ENCODE data around the gene TM9SF2. TPM values are rescaled to one million over a fixed set of nuclear protein-coding genes. Genes with fewer than 3 reads are reported as not detected.

Gene TM9SF2
- total and polyA plus RNA-seq, 2 donors from 2014 or later: 88.3 to 144 TPM

DNA sequence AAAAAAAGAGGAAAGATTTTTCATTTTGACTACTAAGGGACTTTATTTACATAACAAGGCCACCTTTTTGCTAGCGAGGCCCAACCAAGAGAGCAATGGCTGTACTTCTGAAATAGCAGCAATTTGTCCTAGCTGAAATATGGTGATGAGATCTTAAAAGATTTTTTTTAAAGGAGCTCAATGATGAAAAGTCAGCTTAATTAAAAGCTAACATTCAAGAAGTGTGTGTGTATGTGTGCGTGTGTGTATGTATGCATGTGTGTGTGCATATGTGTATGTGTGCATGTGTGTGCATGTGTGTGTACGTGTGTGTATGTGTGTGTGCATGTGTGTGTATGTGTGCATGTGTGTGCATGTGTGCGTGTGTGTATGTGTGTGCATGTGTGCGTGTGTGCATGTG, 24.6 kb upstream of the TM9SF2 start:
- no peaks in the 10 kb centered on the region for H3K9me3 ChIP-seq (ENCODE audit: control insufficient read depth in 2 of 3, insufficient read depth in 1 of 3, low read length in 3 of 3)
- no peak overlapping the region for H3K9ac ChIP-seq (ENCODE audit: low read length in 3 of 3)
- no peak overlapping the region for H3K4me3 ChIP-seq (ENCODE audit: low read length in 3 of 3)
- FAIRE-seq: no peak
- TF ChIP-seq, protein P1, sequence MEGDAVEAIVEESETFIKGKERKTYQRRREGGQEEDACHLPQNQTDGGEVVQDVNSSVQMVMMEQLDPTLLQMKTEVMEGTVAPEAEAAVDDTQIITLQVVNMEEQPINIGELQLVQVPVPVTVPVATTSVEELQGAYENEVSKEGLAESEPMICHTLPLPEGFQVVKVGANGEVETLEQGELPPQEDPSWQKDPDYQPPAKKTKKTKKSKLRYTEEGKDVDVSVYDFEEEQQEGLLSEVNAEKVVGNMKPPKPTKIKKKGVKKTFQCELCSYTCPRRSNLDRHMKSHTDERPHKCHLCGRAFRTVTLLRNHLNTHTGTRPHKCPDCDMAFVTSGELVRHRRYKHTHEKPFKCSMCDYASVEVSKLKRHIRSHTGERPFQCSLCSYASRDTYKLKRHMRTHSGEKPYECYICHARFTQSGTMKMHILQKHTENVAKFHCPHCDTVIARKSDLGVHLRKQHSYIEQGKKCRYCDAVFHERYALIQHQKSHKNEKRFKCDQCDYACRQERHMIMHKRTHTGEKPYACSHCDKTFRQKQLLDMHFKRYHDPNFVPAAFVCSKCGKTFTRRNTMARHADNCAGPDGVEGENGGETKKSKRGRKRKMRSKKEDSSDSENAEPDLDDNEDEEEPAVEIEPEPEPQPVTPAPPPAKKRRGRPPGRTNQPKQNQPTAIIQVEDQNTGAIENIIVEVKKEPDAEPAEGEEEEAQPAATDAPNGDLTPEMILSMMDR (IDR thresholded peaks at IDR 0.05; ENCODE audit: borderline replicate concordance, extremely low read depth, insufficient read depth): no peak
- no peaks in the 10 kb centered on the region for H3K36me3 ChIP-seq (ENCODE audit: control insufficient read depth in 2 of 3, insufficient read depth in 3 of 3, low read length in 3 of 3)
- no peak overlapping the region for H3K27ac ChIP-seq (ENCODE audit: low read depth in 2 of 2, low read length in 2 of 2)
- no peak for DNase-seq
- intact Hi-C loops (cut with DNase I): no loop called here
- H3K4me1 ChIP-seq (ENCODE audit: control insufficient read depth in 2 of 3, insufficient read depth in 2 of 3, low read depth in 1 of 3, low read length in 3 of 3): no peaks in the 10 kb centered on the region
- no peaks in the 10 kb centered on the region for H3K27me3 ChIP-seq (ENCODE audit: control insufficient read depth, insufficient read depth, low read length)

DNA sequence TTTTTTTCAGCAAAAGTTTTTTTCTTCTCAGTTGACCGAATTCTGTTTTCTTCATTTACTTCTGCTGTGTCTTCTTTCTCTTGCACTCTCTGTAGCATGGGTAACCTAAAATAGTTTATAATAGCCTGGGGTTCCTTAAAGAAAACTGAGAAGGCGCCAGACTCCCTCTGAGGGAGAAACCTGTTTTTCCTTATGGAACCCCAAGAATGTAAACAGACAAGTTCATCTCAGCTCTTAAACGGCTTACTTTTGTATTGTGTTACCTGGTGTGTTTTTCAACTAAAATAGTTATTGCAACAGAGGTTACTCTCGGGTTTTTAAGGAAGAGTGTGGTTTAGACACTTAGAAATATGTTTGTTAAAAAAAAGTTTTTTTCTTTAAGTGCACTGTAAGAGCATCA, 23.8 kb upstream of the TM9SF2 start:
- no peak for DNase-seq
- H3K4me1 ChIP-seq (ENCODE audit: control insufficient read depth in 2 of 3, insufficient read depth in 2 of 3, low read depth in 1 of 3, low read length in 3 of 3): no peaks in the 10 kb centered on the region
- intact Hi-C loops (cut with DNase I): no loop called here
- H3K9me3 ChIP-seq (ENCODE audit: control insufficient read depth in 2 of 3, insufficient read depth in 1 of 3, low read length in 3 of 3): no peaks in the 10 kb centered on the region
- no peak overlapping the region for H3K9ac ChIP-seq (ENCODE audit: low read length in 3 of 3)
- TF ChIP-seq, protein P1 (IDR thresholded peaks at IDR 0.05; ENCODE audit: borderline replicate concordance, extremely low read depth, insufficient read depth): no peak
- H3K27ac ChIP-seq (ENCODE audit: low read depth in 2 of 2, low read length in 2 of 2): no peak overlapping the region
- H3K27me3 ChIP-seq (ENCODE audit: control insufficient read depth, insufficient read depth, low read length): no peaks in the 10 kb centered on the region
- H3K4me3 ChIP-seq (ENCODE audit: low read length in 3 of 3): no peak overlapping the region
- H3K36me3 ChIP-seq (ENCODE audit: control insufficient read depth in 2 of 3, insufficient read depth in 3 of 3, low read length in 3 of 3): no peaks in the 10 kb centered on the region
- FAIRE-seq: no peak

DNA sequence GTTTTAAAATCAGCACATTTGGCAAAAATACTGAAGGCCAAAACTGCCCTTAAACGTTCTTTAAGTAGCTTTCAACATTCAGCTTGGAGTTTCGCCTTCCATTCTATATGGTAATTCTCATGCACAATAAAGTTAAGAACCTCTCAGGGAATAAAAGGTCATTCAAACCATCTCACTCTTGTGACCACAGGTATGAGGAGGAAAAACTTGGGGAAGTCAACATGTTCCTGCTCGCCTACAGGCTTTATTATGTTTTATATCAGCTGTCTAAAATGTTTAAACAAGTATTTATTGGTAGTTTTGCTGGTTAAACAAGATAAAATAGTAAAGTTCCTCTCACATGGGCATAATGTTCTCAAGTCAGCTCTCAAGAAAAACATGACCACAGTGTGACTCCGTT, 19.9 kb upstream of the TM9SF2 start:
- Histone ChIP-seq H3K9me3 (ENCODE audit: control insufficient read depth in 2 of 3, insufficient read depth in 1 of 3, low read length in 3 of 3) (peaks cover 0 to 2% (median 0%) of the 10 kb centered on the region in 3 donors), H3K9ac (ENCODE audit: low read length in 3 of 3) (no peak overlapping the region), H3K4me1 (ENCODE audit: control insufficient read depth in 2 of 3, insufficient read depth in 2 of 3, low read depth in 1 of 3, low read length in 3 of 3) (no peaks in the 10 kb centered on the region), H3K36me3 (ENCODE audit: control insufficient read depth in 2 of 3, insufficient read depth in 3 of 3, low read length in 3 of 3) (no peaks in the 10 kb centered on the region), H3K27me3 (ENCODE audit: control insufficient read depth, insufficient read depth, low read length) (no peaks in the 10 kb centered on the region), H3K27ac (ENCODE audit: low read depth in 2 of 2, low read length in 2 of 2) (no peak overlapping the region), H3K4me3 (ENCODE audit: low read length in 3 of 3) (no peak overlapping the region)
- no peak for FAIRE-seq
- intact Hi-C loops (cut with DNase I): no loop called here
- TF ChIP-seq, protein P1 (IDR thresholded peaks at IDR 0.05; ENCODE audit: borderline replicate concordance, extremely low read depth, insufficient read depth): no peak
- DNase-seq: no peak

DNA sequence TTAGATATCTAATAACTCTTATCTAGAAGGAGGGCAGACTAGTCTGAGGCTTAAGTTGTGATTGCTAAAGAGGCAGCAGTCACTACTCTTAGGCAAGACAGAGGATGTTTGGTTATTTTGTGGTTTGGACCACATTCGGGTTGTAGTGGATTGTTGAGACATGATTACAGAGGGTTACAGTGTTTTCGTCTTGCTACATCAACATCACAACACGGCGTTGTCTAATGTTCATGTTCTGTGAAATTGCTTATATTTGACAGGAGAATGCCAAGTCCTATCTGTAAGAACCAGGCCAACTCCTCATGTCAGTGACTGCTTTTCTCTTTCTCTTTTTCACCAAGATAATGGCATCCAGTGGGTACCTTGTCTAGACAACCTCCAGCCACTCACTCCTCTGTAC, 16.8 kb upstream of the TM9SF2 start:
- TF ChIP-seq, protein P1 (IDR thresholded peaks at IDR 0.05; ENCODE audit: borderline replicate concordance, extremely low read depth, insufficient read depth): no peak
- Histone ChIP-seq H3K9me3 (ENCODE audit: control insufficient read depth in 2 of 3, insufficient read depth in 1 of 3, low read length in 3 of 3) (peaks cover 0 to 3% (median 0%) of the 10 kb centered on the region in 3 donors), H3K4me3 (ENCODE audit: low read length in 3 of 3) (no peak overlapping the region), H3K4me1 (ENCODE audit: control insufficient read depth in 2 of 3, insufficient read depth in 2 of 3, low read depth in 1 of 3, low read length in 3 of 3) (no peaks in the 10 kb centered on the region), H3K27ac (ENCODE audit: low read depth in 2 of 2, low read length in 2 of 2) (no peak overlapping the region), H3K36me3 (ENCODE audit: control insufficient read depth in 2 of 3, insufficient read depth in 3 of 3, low read length in 3 of 3) (no peaks in the 10 kb centered on the region), H3K9ac (ENCODE audit: low read length in 3 of 3) (no peak overlapping the region), H3K27me3 (ENCODE audit: control insufficient read depth, insufficient read depth, low read length) (no peaks in the 10 kb centered on the region)
- FAIRE-seq: no peak
- no peak for DNase-seq
- intact Hi-C loops (cut with DNase I): no loop called here
